NT2/D1 (cell line): ENCODE data around the gene RPP40.

Experiments used
- SUZ12 ChIP-seq: IDR thresholded peaks from 2 replicates; pipeline ENCODE4 v1.6.1; 2011; ENCODE audit not compliant: insufficient read length, insufficient read depth; ENCODE audit errors: extremely low read depth
- ZNF274 ChIP-seq: IDR thresholded peaks from 2 replicates; pipeline ENCODE4 v1.6.1; 2011; ENCODE audit warnings: mild to moderate bottlenecking, low read depth, low read length

- no peak for TF ChIP-seq SUZ12
- no peak for TF ChIP-seq ZNF274
Measured at GRCh38 chr6:4946521-4946920, 57.3 kb downstream of the RPP40 start.
